Upper lobe of left lung (tissue), 6 donors: Measurements from ENCODE around the gene SYNCRIP. TPM values are rescaled to one million over a fixed set of nuclear protein-coding genes. Genes with fewer than 3 reads are reported as not detected.

Source experiments
- ATAC-seq, 2 donors: fragments of 200-7000 bp; cut with Tn5 transposase; one replicate each; pipeline ENCODE4 v1.9.1; 2022; ENCODE audit warnings: mild to moderate bottlenecking in 2 of 2, moderate library complexity in 2 of 2; ENCODE audit not compliant: low FRiP score in 2 of 2
- DNase-seq, 2 donors: peaks; one replicate each; pipeline ENCODE4 v3.0.0-alpha.2; 2019 to 2020
- H3K27ac ChIP-seq, 4 donors: fragments of 200-600 bp; sonication (generic); one replicate each; pipeline ENCODE4 v1.5.1; 2016 to 2019
- H3K27me3 ChIP-seq, 4 donors: fragments of 200-600 bp; sonication (generic); one replicate each; pipeline ENCODE4 v1.5.1; 2017 to 2019
- H3K36me3 ChIP-seq, 4 donors: fragments of 200-600 bp; sonication (generic); one replicate each; pipeline ENCODE4 v1.5.1; 2016 to 2019
- H3K4me1 ChIP-seq, 4 donors: fragments of 200-600 bp; sonication (generic); one replicate each; pipeline ENCODE4 v1.5.1; 2018 to 2019
- H3K4me3 ChIP-seq, 4 donors: fragments of 200-600 bp; sonication (generic); one replicate each; pipeline ENCODE4 v1.5.1; 2017 to 2019; ENCODE audit warnings: mild to moderate bottlenecking in 2 of 4, moderate library complexity in 1 of 4
- H3K9me3 ChIP-seq, 4 donors: fragments of 200-600 bp; sonication (generic); one replicate each; pipeline ENCODE4 v1.5.1; 2018 to 2019
- EP300 ChIP-seq, 4 donors: sonication (generic); formaldehyde crosslinking; IDR thresholded peaks; one replicate each; pipeline ENCODE4 v1.5.1; 2017; ENCODE audit warnings: antibody characterized with exemption in 4 of 4, control low read depth in 2 of 4
- POLR2A ChIP-seq, 4 donors: fragments of 450-650 bp; IDR thresholded peaks; one replicate each; pipeline ENCODE4 v1.5.1; 2016 to 2017; ENCODE audit warnings: antibody characterized with exemption in 4 of 4, mild to moderate bottlenecking in 2 of 4
- POLR2AphosphoS5 ChIP-seq, 2 donors: sonication (generic); formaldehyde crosslinking; IDR thresholded peaks; one replicate each; pipeline ENCODE4 v1.5.1; 2017; ENCODE audit warnings: antibody characterized with exemption in 2 of 2
- WGBS, 2 donors: methylation state at CpG; one replicate each; pipeline ENCODE4 v1.1.5; 2017 to 2018; 5-methylcytosine and 5-hydroxymethylcytosine counted together
- total RNA-seq, 6 donors: library from RNA; depleted of rRNA in 4 of 6; stranded (reverse); fragments of >200 nt in 4 of 6; gene quantifications; one replicate each; pipeline versions ENCODE4 v1.1.0 to v1.2.1, GENCODE V29; 2016 to 2021
- TF ChIP-seq, protein P1 (sequence below), 6 experiments: fragments of 450-650 bp in 4 of 6; fragments of 200-600 bp in 2 of 6; sonication (generic) in 2 of 6; IDR thresholded peaks; one replicate each; pipeline ENCODE4 v1.5.1; 2016 to 2019; ENCODE audit warnings: antibody characterized with exemption in 6 of 6
- donor health status: DM: no; HTN: no; CAD: no; lungs with moderate emphysema.
- donor health status: DM: no; HTN: yes; CAD: no; lungs with severe emphysema.

SYNCRIP gene
- total RNA-seq, result 10 to 100 TPM; 30.4 to 87.8 (median 65.1) TPM

DNA sequence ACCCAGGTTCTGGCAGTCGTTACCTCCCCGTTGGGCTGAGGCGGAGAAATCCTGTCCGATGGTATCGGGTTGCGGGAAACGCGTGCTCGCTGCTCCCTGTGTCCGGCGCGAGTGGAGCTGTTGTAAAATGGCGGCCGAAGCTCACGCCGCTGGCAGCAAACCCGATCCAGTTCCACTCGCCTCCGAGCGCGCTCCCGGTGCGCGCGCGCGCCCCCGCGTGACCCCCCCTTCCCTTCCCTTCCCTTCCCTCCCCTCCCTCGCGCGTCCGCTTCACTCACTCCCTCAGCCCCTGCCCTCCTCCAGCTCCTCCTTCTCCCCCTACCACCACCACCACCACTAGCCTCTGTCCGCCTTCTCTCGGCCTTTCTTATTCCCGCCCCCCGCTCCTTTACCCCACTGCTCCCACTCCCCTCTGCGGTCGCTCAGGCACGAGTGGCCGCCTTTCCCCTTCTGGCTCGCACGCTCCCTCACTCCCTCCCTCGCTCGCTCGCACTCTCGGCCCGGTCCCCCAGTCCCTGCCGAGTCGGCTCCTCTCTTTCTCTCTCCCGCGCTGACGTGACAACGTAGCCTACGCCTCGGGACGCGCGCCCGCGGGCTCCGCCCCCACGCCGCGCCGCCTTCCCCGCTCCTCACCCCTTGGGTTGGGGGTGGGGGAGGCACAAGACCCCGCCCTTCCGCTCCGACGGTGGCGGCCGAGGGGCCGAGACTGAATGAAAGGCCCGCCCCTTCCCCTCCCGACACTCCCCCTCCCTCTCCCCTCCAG, at the start of gene SYNCRIP:
Gene SYNCRIP (minus strand): TSS at position 113 of the 763 bp plus-strand sequence. CDS start 1,447 bp downstream, outside the sequence.
- DNase-seq (peak; percentile 99 to 100), ATAC-seq (peak; percentile 93 to 98)
- Histone ChIP-seq H3K36me3 (peaks cover 0 to 24% (median 3%) of the 10 kb centered on the region in 4 donors), H3K4me3 (peak within 1 kb of the TSS; percentile 93 to 97 (median 97)), H3K27me3 (no peaks in the 10 kb centered on the region), H3K27ac (peak within 1 kb of the TSS; percentile 96 to 100 (median 99)), H3K9me3 (no peaks in the 10 kb centered on the region), H3K4me1 (peaks cover 27 to 44% (median 37%) of the 10 kb centered on the region in 4 donors)
- WGBS, 2 donors, result 0 to 1% methylated on average over 56 to 65 of the region's 76 CpGs
- peak; percentile 91 to 97 for TF ChIP-seq POLR2AphosphoS5 (IDR thresholded peaks at IDR 0.05)
- peak in 1 of 4 donors; percentile 73 for TF ChIP-seq EP300 (IDR thresholded peaks at IDR 0.05)
- TF ChIP-seq, protein P1, sequence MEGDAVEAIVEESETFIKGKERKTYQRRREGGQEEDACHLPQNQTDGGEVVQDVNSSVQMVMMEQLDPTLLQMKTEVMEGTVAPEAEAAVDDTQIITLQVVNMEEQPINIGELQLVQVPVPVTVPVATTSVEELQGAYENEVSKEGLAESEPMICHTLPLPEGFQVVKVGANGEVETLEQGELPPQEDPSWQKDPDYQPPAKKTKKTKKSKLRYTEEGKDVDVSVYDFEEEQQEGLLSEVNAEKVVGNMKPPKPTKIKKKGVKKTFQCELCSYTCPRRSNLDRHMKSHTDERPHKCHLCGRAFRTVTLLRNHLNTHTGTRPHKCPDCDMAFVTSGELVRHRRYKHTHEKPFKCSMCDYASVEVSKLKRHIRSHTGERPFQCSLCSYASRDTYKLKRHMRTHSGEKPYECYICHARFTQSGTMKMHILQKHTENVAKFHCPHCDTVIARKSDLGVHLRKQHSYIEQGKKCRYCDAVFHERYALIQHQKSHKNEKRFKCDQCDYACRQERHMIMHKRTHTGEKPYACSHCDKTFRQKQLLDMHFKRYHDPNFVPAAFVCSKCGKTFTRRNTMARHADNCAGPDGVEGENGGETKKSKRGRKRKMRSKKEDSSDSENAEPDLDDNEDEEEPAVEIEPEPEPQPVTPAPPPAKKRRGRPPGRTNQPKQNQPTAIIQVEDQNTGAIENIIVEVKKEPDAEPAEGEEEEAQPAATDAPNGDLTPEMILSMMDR (IDR thresholded peaks at IDR 0.05), result no peak
- TF ChIP-seq POLR2A (IDR thresholded peaks at IDR 0.05), result peak; percentile 29 to 97 (median 85)

DNA sequence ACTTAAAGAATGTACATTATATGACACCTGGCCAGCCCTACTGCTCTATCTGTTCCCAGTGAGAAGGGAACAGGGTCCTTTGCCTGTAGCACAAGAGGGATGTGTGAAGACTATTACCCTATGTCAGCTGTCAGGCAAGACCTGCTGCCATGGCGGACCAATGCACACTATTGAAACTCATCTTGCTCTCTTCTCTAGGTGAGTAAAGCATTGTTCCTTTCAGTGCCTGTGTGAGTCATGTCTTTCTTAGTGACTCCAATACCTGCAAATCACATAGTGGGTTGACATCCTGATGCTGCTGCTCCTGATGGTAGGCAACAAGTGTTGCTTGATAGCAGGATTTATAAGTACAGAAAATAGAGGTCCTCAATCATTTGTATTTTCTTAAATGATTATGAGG, 48.8 kb upstream of the SYNCRIP start:
- Histone ChIP-seq H3K27me3 (no peaks in the 10 kb centered on the region), H3K4me3 (no peak overlapping the region), H3K4me1 (no peaks in the 10 kb centered on the region), H3K36me3 (no peaks in the 10 kb centered on the region), H3K27ac (no peak overlapping the region), H3K9me3 (no peaks in the 10 kb centered on the region)
- WGBS, 2 donors, result 100% methylated on average over 1 of the region's 1 CpG
- no peak for TF ChIP-seq POLR2AphosphoS5 (IDR thresholded peaks at IDR 0.05)
- TF ChIP-seq, protein P1 (IDR thresholded peaks at IDR 0.05), result no peak
- TF ChIP-seq EP300 (IDR thresholded peaks at IDR 0.05), result no peak
- no peak for TF ChIP-seq POLR2A (IDR thresholded peaks at IDR 0.05)
- no peak for DNase-seq
- no peak for ATAC-seq

DNA sequence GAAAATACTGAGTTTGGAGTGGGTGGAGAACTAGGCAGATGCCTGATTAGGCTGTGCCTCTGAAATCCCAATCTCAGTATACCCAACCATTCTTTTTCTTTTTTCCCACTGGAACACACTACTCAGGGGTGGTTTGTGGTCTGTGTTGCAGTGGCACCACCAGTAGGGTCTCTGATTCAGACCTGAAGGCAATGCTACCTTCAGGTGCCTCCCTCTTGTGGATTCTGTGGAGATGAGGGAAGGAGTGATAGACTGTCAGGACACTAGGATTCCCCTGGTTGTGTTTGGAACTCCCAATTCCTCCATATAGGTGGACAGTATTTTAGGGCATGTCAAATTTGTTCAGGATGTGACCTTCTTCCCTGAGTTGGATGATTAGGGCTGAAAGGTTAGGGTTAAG, 47.4 kb upstream of the SYNCRIP start:
- Histone ChIP-seq H3K9me3 (no peaks in the 10 kb centered on the region), H3K4me1 (no peaks in the 10 kb centered on the region), H3K36me3 (no peaks in the 10 kb centered on the region), H3K27ac (no peak overlapping the region), H3K4me3 (no peak overlapping the region), H3K27me3 (no peaks in the 10 kb centered on the region)
- DNase-seq (no peak), ATAC-seq (no peak)
- TF ChIP-seq, protein P1 (IDR thresholded peaks at IDR 0.05), result no peak
- no peak for TF ChIP-seq EP300 (IDR thresholded peaks at IDR 0.05)
- TF ChIP-seq POLR2A (IDR thresholded peaks at IDR 0.05), result no peak
- no peak for TF ChIP-seq POLR2AphosphoS5 (IDR thresholded peaks at IDR 0.05)

DNA sequence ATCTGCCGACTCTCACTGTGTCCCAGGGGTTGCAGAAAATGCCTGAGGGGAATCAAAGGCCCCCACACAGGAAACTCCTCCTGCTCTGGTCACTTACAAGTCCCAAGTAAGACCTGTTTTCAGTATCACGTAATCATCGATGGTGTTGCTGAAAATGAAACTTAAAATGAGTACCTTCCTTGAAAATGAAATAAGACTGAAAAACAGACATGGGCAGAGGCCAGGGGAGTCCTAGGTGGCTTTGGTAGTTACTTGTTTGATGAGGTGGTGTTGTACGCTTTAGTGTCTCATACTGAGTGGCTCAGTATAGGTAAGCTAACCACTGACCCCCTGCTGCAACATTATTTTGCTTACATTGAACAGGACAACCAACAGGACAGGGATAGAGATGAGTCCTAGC, 43.0 kb upstream of the SYNCRIP start:
- Histone ChIP-seq H3K9me3 (no peaks in the 10 kb centered on the region), H3K27me3 (no peaks in the 10 kb centered on the region), H3K36me3 (no peaks in the 10 kb centered on the region), H3K4me1 (no peaks in the 10 kb centered on the region), H3K27ac (no peak overlapping the region), H3K4me3 (no peak overlapping the region)
- 88 to 91% methylated on average over 4 of the region's 4 CpGs for WGBS, 2 donors
- no peak for ATAC-seq
- TF ChIP-seq, protein P1 (IDR thresholded peaks at IDR 0.05), result no peak
- TF ChIP-seq POLR2A (IDR thresholded peaks at IDR 0.05) (no peak), EP300 (IDR thresholded peaks at IDR 0.05) (no peak), POLR2AphosphoS5 (IDR thresholded peaks at IDR 0.05) (no peak)
- no peak for DNase-seq

DNA sequence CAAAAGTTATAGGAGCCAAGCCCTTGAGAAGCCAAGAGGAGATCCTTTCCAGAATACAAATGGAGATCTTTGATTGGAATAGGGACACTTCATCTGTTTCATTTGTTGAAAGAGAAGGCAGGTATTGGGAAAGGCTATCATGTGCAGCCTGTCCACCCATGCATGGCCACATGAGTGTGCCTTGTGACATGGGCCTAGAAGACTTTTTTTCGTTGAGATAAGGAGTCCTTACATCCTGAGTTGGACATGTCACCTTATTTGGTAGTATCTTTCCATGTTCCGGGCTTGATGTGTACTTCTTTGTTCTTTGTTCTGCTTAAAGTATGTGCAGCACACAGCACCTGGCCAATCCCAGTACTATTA, 42.1 kb upstream of the SYNCRIP start:
- Histone ChIP-seq H3K9me3 (no peaks in the 10 kb centered on the region), H3K4me1 (peaks cover 0 to under 1% (median 0%) of the 10 kb centered on the region in 4 donors), H3K27me3 (no peaks in the 10 kb centered on the region), H3K36me3 (no peaks in the 10 kb centered on the region), H3K27ac (no peak overlapping the region), H3K4me3 (no peak overlapping the region)
- 85 to 97% methylated on average over 2 of the region's 2 CpGs for WGBS, 2 donors
- no peak for TF ChIP-seq POLR2A (IDR thresholded peaks at IDR 0.05)
- DNase-seq (no peak), ATAC-seq (no peak)
